ENCODE data around the gene UBA5.

The UBA5 gene

GRCh38 chr3:132654721-132655120 lies 5.4 kb upstream of the UBA5 start:
- no peak for DNase-seq

GRCh38 chr3:132655471-132655870 lies 4.7 kb upstream of the UBA5 start:
- DNase-seq: no peak

GRCh38 chr3:132657869-132658747 lies 2.0 kb upstream of the UBA5 start:
- DNase-seq: no peak

GRCh38 chr3:132659000-132659364 lies 1.1 kb upstream of the UBA5 start:
- DNase-seq: peak in 1 of 2 experiments; percentile 68

- DNase-seq: peak; percentile 27 to 68
These were observed 621 bp upstream of the UBA5 start, which contains the start of gene ACAD11 for GRCh38 chr3:132659365-132660051. TSS of gene ACAD11 (minus strand) at chr3:132659809. CDS start at chr3:132659751, 58 bp downstream.

GRCh38 chr3:132660811-132661070 lies 612 bp downstream of the UBA5 start:
- no peak for DNase-seq

GRCh38 chr3:132661101-132661500 lies 972 bp downstream of the UBA5 start:
- no peak for DNase-seq

GRCh38 chr3:132662212-132662611 lies 2.1 kb downstream of the UBA5 start:
- DNase-seq: no peak

- DNase-seq: no peak
These were observed 5.2 kb downstream of the UBA5 start for GRCh38 chr3:132665230-132665745.

GRCh38 chr3:132669256-132669777 lies 9.2 kb downstream of the UBA5 start:
- no peak for DNase-seq

GRCh38 chr3:132675408-132675807 lies 15.3 kb downstream of the UBA5 start:
- DNase-seq: no peak

- no peak for DNase-seq
These were observed 19.8 kb downstream of the UBA5 start for GRCh38 chr3:132679911-132680310.

- no peak for DNase-seq
These were observed 21.3 kb downstream of the UBA5 start for GRCh38 chr3:132681421-132681820.

- DNase-seq: no peak
These were observed 22.1 kb downstream of the UBA5 start for GRCh38 chr3:132682201-132682600.

- no peak for DNase-seq
These were observed 29.9 kb downstream of the UBA5 start for GRCh38 chr3:132690040-132690439.

- no peak for DNase-seq
These were observed 34.9 kb downstream of the UBA5 start for GRCh38 chr3:132694991-132695390.

GRCh38 chr3:132695422-132695821 lies 35.3 kb downstream of the UBA5 start:
- no peak for DNase-seq

- DNase-seq: no peak
These were observed 43.6 kb downstream of the UBA5 start for GRCh38 chr3:132703733-132704132.

GRCh38 chr3:132709761-132710160 lies 49.6 kb downstream of the UBA5 start:
- DNase-seq: no peak

GRCh38 chr3:132710311-132710710 lies 50.2 kb downstream of the UBA5 start:
- no peak for DNase-seq

GRCh38 chr3:132713977-132714727 lies 54.0 kb downstream of the UBA5 start:
- DNase-seq: no peak

GRCh38 chr3:132716372-132716771 lies 56.2 kb downstream of the UBA5 start:
- DNase-seq: no peak

- DNase-seq: no peak
These were observed 60.1 kb downstream of the UBA5 start for GRCh38 chr3:132720228-132720627.
